Measurements from ENCODE around the gene CRTAC1.
"Not testable (repeated sequence)": the region's sequence is repeated elsewhere in the genome, so short reads cannot be mapped to it uniquely, and the experiment has no call there.

CRTAC1 gene

DNA sequence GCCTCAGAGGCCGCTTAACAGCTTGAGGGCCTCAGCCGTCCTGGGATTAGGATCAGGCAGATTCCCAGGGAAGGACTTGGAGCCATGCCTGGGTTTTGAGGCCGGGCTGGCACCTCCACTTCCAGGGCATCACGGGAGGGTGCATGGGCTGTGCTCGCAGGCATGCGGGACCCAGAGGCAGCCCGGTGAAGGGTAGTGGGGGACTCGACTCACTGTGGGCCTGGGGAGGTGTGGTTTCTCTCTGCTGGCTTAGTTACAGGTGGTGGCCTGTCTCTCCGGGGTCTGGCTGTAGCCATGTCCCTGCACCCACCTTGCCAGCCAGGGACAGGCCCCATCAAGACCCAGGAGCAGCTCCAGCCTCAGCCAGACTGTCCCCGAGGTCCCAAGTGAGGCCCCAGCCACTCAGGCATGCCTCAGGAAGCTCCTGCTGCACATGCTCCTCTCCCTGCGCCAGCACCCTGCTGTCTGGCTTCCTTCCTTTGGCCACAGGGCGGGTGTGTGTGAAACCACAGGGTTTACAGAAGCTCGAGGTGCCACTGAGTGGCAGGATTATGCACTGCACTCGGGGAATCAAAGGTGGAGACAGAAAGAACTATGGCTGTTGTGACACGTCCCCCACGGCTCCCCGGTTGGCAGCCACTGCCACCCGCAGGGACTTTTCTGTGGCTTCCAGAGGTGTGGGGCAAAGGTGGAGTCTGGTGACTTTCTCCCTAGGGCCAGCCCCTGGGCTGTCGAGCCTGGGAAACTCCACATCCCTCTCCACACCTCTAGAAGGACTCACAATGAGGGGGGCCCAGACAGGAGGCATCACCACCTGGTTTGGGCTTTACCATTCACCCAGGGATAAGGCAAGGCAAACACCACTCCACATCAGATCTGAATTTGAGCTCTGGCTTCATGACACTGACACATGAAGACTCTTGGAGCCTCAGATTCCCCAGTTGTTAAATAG is 161.1 kb downstream of the CRTAC1 start:
- peak; percentile 43 to 50 for DNase-seq (ENCODE audit: low read depth in 2 of 2)

DNA sequence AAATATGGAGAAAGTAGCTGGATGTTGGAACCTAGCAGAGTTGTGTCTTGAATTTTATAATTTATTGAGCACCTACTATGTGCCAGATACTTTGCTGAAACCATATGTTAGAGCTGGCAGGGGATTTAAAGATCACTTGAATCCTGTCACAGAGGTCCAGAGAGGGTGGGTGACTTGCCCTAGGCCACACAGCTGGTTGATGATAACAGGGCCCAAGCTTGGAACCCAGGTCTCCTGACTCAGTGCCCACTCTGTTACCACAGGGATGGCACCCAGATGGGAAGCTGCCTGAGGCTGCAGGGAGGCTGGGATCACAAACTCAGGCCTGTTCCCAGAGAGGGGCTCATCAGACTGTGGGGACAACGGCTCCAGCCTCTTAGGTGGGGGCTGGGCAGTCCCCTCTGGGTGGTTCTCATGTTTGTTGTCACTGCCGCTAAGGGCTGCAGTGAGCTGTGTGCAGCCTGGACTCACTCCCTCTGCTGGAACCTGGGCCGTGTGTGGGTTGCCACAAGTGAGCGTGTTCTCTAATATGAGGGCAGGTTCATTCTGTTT is 162.2 kb downstream of the CRTAC1 start:
- DNase-seq (ENCODE audit: low read depth in 2 of 2): no peak

DNA sequence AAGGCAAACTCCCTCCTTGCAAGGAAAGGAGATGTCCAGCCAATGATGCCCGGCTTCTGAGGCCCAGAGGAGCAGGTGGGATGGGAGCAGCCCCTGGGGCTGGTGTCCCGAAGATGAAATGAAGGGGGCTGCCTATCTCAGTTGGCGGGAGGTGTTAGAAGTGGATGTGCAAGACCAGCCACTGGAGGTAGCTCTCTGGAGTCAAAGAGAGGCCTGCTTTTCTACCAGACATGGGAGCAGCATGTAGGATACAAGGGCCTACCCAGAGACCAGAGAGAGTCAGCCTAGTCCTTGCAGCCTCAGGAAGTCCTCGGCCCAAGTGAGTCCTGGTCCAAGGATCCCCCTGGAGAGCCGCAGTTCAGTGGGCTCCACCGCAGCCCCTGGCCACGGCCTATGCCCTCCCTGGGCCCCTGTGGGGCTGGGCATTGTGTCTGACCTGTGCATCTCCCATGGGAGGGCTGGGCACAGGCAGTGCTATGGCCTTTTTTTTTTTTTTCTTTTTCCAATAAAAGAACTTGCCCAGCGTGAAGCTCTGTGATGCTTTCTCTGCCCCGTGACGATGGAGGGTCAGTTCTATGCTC is 163.1 kb downstream of the CRTAC1 start:
- no peak for DNase-seq (ENCODE audit: low read depth in 2 of 2)

DNA sequence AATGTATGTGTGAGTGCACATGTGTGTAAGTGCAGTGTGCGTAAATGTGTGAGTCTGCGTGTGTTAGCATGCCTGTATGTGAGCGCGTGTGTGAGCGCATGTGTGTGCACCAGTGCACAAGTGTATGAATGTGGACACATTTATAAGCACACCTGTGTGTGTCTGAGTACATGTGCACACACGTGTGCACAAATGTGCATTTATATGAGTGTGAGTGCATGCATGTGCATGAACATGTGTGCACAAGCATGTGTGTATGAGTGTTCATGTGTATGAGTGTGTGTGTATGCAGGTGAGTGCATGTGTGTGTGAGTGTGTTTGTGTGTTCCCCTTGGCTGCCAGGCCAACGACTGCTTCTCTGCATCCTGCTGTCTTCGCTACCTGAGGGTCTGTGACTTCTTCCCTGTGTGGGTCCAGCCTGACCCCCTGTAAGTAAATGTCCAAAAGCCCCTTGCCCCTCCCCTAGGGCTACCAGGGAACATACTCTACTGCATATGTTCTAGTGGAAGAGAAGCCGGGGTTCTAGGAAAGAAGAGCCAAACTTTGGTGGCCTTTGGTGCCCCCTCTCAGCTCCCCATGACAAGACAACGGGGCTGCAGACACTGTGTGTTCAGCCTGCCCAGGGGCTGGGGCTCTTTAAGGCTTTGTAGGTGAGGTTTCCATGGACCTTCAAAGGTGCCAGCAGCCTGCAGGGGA is 163.7 kb downstream of the CRTAC1 start:
- no peak for DNase-seq (ENCODE audit: low read depth in 2 of 2)

DNA sequence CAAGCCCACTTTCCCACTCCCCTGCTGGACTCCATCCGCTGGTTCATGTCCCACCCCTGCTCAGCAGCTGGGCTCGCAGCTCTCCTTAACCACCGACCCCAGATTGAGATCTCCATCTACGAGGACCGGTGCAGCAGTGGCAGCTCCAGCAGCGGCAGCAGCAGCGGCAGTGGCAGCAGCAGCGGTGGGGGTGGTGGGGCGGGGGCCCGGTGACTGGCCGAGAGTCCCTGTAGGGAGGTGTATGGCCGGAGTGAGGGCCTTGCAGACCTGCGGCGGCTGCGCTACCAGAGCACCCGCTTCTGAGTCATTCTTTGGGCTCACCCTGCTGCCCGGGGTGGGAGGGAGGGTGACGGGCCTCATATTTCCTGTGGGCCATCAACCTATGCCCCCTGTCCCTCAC is 164.9 kb downstream of the CRTAC1 start:
- no peak for DNase-seq (ENCODE audit: low read depth in 2 of 2)

DNA sequence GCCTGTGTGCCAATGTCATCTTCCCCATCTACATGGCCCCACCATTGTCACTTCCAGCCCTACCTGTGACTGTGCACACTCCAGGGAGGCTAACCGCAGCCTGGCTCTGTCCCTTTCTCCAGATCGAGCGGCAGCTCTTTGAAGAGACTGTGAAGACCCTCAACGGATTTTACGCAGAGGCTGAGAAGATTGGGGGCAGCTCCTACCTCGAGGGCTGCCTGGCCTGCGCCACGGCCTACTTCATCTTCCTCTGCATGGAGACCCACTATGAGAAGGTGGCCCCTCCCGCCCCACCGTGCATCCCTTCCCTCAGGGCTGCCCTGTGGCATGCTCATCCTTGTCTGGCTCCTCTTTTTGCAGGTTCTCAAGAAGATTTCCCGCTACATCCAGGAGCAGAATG is 166.6 kb downstream of the CRTAC1 start:
- DNase-seq (ENCODE audit: low read depth in 2 of 2): no peak

DNA sequence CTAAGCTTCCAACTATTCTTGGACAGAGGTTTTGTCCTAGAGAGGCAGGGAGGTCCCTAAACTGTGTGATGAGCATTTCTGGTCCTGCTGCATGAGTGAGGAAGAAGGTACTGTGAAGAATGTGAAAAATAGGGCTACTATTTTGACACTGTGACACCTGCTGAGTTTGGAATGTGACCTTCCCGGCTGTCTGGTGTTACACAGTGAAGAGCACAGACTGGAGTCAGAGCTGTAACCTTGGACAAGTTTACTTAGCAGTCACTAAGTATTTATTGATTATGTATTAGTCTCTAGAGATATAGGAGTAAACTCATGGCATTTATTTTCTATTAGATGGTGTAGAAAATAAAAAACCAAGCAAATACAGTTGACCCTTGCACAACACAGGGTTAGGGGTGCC is 168.5 kb downstream of the CRTAC1 start:
- no peak for DNase-seq (ENCODE audit: low read depth in 2 of 2)

DNA sequence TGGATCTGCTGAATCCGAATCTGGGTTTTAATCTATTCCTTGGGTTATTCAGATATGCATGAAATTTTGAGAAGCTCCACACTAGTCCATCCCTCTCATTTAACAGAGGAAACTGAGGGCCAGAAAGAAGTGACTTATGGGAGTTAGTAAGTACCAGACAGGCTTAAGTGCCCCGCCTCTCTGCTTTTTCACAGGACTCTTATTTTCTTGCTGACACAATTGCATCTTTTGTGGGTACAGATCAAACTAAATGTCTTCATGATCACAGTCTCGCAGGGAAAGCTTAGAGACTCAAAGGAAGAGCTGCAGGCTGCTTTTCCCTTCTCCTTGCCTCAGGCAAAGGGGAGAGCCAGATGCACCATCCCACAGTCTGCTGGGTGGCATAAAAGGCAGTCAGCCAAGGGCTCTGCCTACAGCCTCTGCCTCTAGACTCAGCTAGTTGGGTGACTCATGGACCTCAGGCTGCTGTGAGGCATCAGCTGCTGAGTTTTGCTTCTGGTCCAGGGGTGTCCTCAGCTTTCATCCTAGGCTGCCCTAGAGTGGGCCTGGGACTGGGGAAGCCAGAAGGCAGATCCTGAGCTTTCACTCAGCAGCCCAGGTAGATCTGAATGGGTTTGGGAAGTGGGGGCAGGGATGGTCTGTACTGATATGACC is 169.2 kb downstream of the CRTAC1 start:
- DNase-seq (ENCODE audit: low read depth in 2 of 2): no peak

DNA sequence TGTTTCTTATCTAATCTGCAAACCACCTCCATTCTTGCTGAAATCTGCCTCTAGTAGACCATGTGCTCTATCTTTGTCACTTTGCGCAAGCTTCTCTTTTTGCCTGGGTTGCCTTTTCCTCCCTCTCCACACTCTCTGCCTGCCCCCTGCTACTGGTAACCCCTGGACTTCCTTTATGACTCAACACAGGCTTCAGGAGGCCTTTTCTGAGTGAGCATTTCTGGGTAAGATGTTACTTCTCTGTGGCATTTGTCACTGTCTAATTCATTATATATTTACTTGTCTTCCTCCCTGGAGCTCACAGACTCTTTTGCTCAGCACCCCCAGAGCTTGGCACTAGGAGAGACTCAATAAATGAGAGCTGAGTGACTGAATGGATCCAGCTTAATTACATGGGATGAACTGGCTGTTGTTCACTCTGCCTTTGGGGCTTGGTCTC is 172.4 kb downstream of the CRTAC1 start:
- no peak for DNase-seq (ENCODE audit: low read depth in 2 of 2)

DNA sequence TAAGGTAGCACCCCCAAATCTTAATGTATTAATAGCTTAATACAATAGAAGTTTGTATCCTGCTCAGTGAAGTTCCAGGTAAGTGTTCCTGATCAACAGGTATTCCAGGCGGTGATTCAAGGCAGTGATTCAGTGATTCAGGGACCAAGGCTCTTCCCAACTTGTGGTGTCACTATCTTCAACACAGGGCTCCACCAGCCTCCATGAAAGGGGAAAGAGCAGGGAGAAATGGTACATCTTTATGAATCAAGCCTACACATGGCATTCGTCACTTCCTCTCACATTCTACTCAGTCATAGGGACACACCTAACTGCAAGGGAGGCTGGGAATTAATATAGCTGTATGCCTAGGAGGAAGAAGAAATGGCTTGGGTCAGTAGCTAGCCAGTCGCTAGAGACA is 175.7 kb downstream of the CRTAC1 start:
- DNase-seq (ENCODE audit: low read depth in 2 of 2): no peak

DNA sequence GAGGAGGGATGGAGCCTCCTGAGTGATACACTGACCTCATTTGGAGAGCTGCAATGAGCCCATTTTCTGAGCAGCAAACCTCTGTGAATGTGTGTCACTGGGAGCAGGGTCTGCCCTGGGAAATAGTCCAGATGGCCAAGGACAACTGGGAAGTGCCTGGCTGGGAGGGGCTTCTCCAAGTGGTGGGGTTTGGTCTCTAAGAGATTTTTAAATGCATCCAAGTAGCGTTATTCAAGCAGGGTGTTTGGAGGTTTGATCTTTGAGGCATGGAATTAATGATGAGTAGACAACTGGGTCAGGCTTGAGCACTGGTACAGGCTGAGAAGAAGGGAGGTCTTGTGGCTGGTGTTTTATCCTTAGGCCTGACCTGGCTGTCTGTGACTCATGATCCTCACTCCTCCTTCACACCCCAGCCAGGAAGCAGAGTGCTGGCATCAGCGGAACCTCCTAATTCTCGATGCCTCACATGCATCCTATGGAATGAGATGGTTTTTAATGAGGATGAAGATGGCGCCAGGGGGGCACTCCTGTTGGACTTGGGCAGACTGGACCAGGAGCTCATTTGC is 177.5 kb downstream of the CRTAC1 start:
- no peak for DNase-seq (ENCODE audit: low read depth in 2 of 2)

DNA sequence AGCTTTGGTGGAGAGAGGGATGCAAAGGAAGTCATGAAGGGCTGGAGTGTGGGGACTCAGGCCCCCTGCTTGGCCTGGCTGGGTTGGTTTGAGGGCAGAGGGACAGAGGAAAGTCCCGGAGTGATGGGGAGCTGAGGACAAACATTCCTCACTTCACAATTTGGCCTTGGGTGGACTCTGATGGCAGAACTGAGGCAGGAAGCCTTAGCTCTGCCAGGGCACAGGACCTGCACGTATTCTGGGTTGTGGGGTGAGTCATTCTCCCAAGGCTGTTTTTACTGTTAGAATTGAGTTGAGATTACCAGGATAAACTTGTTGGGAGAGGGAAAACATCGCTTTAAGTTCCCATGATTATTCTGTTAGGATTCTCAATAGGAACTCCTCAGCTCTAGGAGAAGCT is 178.1 kb downstream of the CRTAC1 start:
- DNase-seq (ENCODE audit: low read depth in 2 of 2): no peak

DNA sequence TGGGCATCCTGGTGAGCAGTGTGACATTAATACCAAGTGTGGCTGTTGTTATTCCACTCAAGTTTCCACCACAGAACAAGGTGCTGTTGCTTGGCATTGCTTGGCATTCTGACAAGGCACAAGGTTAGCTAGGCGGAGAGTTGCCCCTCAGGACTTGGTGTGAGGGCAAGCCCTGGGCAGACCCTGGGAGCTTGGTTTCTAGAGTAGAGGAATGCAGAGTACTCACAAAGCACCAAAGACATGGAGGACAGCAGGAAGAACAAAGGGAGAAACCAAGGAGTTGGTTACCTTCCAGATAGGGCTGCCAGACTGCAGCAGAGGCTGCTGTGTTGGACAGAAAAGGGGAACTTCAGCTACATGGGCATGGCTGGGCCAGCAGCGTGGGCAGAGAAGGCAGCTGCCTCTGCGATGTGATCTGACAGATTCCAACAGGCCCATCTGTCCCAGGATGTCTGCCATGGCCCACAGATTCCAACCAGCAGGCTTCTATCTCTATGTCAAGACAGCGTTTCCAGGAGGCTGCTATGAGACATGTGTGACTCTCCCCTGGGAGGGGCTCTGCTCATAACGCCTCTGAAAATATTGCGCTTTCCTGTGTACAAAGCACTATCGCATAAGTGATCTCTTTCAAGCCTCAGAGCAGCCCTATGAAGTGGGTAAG is 178.9 kb downstream of the CRTAC1 start:
- DNase-seq (ENCODE audit: low read depth in 2 of 2): no peak

DNA sequence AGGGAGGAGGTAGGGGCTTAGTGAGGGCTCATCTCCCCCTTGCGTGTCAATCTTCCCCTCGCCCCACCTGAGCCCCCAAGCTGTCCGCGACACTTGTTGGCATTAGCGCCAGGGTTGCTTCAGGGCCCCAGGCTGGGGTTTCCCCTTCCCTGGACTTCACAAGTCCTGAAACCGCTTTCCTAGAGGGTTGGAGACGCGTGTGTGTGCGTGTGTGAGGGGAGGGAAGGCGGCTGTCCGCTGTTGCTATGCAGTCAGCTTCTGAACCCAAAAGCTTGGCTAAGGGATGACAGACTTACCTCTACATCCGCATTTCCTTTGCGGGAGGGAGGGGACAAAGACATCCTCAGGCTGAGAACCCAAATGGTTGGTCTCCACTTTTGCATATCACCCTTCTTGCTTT is 180.0 kb downstream of the CRTAC1 start:
- DNase-seq (ENCODE audit: low read depth in 2 of 2): no peak

DNA sequence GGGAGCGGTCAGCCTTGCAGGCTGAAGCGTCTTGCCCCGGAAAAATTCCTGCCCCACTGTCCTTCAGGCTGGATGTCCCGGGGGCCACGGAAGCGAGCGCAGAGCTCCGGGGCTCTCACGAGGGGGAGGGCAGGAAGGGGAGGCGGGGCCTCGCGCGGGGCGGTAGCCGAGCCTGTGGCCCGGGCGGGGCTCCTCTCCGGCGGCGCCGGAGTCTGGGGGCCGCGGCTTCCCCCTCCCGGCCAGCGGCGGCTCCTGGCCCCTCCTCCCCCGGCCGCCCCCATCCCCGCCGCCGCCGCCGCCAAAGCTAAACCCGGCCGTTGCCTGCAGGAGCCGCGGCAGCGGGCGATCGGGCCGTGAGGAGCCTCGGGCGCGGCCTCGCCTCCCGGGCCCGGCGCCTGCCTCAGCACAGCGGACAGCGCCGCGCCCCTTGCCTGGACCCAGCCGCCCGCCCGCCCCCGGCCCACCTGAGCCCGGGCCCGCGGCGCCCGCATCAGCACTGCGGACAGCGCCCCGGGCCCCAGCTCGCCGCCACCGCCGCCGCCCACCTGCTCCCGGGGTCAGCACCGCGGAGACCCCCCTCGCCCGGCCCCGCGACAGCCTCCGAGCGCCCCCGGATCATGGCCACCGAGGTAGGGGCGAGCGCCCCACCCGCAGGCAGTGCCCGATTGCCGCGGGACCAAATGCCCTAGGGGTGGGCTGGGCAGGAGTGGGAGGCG is 180.6 kb downstream of the CRTAC1 start, which contains the start of gene GOLGA7B:
GOLGA7B (plus strand) TSS at position 157 of the 716 bp plus-strand sequence; CDS start at position 618, 461 bp downstream.
- DNase-seq (ENCODE audit: low read depth in 2 of 2): no peak

DNA sequence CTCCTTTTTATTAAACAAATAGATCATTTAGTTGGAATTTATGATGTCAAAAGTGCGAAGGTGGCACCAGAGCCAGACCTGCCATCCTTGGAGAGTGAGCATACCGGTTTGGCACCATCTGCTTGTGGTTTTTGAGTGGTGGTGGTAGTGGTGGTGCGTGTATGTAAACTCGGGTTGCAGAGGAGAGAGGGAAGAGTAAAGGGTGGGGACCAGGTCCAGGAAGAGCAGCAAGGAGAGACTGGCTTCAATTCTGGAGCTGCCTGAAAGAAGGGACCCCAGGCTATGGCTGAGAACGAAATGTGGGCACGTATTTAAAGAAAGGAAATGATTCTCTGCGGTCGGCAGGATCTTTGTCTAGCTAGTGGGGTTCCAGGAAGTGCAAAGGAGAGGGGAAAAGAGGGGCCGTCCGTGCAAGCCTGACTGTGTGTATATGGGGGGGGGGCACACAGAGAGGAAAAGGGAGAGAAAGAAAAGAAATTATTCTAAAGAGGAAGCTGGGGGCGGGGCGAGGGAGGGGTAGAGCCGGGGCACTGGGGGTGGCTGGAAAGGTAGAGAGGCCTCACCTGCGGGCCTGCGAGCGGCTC is 181.2 kb downstream of the CRTAC1 start:
- DNase-seq (ENCODE audit: low read depth in 2 of 2): no peak

DNA sequence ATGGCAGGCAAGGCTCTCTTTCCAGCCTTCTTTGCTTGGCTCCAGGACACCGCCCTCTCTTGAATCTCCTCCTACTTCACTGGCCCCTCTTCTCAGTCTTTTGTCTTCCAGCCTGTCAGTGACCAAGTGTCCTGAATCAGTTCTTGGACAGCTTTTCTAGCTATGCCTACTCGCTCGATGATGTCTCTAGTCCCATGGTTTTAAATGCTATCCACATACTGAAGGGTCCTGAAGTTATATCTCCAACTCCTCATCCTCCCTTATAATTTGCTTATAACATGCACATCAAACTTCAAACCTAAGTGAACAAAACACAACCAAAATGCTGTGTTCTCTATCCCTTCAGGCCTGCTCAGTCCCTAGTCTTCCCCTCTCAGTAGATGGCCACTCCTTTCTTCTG is 185.7 kb downstream of the CRTAC1 start:
- DNase-seq (ENCODE audit: low read depth in 2 of 2): no peak

DNA sequence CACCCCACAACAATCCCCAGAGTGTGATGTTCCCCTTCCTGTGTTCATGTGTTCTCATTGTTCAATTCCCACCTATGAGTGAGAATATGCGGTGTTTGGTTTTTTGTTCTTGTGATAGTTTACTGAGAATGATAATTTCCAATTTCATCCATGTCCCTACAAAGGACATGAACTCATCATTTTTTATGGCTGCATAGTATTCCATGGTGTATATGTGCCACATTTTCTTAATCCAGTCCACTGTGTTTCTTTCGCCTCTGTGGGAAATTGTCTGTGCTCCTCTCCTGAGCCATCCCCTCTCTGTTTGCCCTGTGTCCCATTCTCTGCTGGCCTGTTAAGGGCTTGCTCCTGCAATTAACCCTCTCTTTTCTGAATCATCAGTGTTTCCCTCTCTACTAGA is 186.4 kb downstream of the CRTAC1 start:
- not testable (repeated sequence) for DNase-seq (ENCODE audit: low read depth in 2 of 2)

DNA sequence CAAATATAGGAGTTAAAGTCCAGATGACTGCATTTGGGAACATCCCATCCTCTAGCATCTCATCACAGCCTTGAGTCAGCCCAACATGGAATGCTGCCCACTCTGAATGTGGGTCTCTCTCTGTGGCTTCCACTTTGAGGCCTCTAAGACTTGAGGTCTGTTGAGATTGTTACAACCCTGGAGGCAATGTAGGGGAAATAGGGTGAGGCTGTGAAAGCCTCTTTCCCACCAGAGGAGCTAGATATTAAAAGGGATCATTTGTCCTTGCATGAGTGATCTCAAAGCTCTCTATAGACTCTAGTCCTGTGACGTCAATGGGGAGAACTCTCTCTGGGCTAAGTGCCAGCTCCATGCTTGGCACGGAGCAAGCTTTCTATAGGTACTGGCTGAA is 187.1 kb downstream of the CRTAC1 start:
- DNase-seq (ENCODE audit: low read depth in 2 of 2): no peak
